ENCODE data around the gene APCDD1. TPM values are rescaled to one million over a fixed set of nuclear protein-coding genes. Genes with fewer than 3 reads are reported as not detected.

APCDD1 gene
- total RNA-seq, 1 experiment from 2014 or later = 0.54 TPM

DNA sequence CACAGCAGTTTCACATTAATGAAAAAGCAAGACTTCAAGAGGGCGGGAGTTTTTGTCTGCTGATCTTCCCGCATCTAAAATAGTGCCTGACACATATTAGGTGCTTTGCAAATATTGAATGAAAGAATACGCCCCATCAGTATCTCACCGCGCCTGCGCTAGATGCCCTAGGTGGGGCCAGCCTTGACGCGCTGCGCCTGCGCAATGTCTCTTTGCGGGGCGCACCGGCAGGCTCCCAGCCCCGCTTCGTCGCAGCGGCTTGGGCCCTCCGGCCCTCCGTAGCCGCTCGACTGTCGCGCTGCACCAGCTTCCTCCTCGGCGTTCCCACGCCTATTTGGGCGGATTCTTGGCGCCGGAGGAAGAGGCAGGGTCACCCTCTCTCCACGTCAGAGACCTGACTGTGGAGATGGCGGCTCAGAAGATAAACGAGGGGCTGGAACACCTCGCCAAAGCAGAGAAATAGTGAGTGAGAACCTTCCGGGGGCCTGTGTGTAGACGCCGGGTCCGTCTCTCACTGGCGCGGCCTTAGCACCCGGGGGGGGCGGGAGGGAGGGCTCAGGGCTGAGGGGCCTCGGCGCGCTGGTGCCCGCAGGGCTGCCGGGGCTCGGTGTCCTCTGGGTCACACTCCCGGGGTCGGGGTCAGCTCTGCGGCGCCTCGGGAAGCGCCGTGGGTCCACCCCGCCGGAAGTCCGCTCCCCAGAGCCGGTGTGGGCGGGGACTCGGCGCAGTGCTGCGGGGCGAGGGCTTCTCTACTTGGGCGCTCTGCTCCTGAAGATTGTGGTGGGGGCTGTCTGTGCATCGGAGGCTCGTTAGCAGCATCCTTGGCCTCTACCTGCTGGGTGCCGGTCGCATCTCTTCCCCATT lies 71.5 kb downstream of the APCDD1 start, which contains the start of gene NAPG:
Gene NAPG (plus strand): TSS at position 331 of the 864 bp plus-strand sequence. CDS start 76 bp downstream, at position 407.
- ChIA-PET POLR2A (interaction anchor here (0.6 to 1.7 kb wide), 10 partner anchors 10 to 612 kb away, joined by 3 to 6 read pairs (median 4); partner anchors contain the start of gene VAPA), CTCF (interaction anchor here (0.6 to 1.2 kb wide), 3 partner anchors 15 to 554 kb away, joined by 3 to 4 read pairs (median 3); no protein-coding TSS in a partner anchor)
- H3K9me3 Mint-ChIP-seq (ENCODE audit: unreplicated experiment) = no peaks in the 10 kb centered on the region
- peaks cover 27% of the 10 kb centered on the region for H3K4me1 Mint-ChIP-seq (ENCODE audit: insufficient read depth, unreplicated experiment)
- peak within 1 kb of the TSS; percentile 91 for H3K4me3 Mint-ChIP-seq (ENCODE audit: unreplicated experiment)
- peak within 1 kb of the TSS; percentile 95 for H3K27ac Mint-ChIP-seq (ENCODE audit: low read depth, unreplicated experiment)
- BruUV-seq (replicated peaks) = no TSS peak
- TF ChIP-seq, protein P1, sequence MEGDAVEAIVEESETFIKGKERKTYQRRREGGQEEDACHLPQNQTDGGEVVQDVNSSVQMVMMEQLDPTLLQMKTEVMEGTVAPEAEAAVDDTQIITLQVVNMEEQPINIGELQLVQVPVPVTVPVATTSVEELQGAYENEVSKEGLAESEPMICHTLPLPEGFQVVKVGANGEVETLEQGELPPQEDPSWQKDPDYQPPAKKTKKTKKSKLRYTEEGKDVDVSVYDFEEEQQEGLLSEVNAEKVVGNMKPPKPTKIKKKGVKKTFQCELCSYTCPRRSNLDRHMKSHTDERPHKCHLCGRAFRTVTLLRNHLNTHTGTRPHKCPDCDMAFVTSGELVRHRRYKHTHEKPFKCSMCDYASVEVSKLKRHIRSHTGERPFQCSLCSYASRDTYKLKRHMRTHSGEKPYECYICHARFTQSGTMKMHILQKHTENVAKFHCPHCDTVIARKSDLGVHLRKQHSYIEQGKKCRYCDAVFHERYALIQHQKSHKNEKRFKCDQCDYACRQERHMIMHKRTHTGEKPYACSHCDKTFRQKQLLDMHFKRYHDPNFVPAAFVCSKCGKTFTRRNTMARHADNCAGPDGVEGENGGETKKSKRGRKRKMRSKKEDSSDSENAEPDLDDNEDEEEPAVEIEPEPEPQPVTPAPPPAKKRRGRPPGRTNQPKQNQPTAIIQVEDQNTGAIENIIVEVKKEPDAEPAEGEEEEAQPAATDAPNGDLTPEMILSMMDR (IDR thresholded peaks at IDR 0.05; ENCODE audit: unreplicated experiment) = no peak
- H3K27me3 Mint-ChIP-seq (ENCODE audit: insufficient read depth, unreplicated experiment) = no peaks in the 10 kb centered on the region
- intact Hi-C loops (cut with micrococcal nuclease) = loop anchor here (10.0 kb wide), 3 partner anchors 201 to 951 kb away; no protein-coding TSS in a partner anchor
- DNase-seq (ENCODE audit: unreplicated experiment) = peak; percentile 89
- peaks cover 5% of the 10 kb centered on the region for H3K36me3 Mint-ChIP-seq (ENCODE audit: insufficient read depth, unreplicated experiment)

DNA sequence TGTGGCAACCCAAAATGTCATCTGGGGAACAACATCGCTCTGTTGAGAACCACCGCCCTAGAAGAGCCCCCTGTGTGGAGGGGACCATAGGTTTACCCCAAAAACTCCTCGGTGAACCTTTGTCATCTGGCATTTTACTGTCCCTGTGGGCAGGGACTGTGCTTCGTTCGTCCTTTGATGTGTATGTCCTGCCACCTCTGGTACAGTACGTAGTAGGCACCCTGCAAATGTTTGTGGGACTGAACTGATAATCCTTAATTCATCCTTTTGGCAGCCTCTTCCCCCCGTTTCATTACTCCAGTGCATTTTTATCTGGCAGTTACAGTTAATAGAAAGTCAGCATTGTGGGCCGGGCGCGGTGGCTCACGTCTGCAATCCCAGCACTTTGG lies 72.1 kb downstream of the APCDD1 start:
- no peak for DNase-seq (ENCODE audit: unreplicated experiment)
- intact Hi-C loops (cut with micrococcal nuclease) = loop anchor here (10.0 kb wide), 3 partner anchors 202 to 952 kb away; no protein-coding TSS in a partner anchor
- Mint-ChIP-seq H3K27ac (ENCODE audit: low read depth, unreplicated experiment) (peak overlapping the region; percentile 95), H3K9me3 (ENCODE audit: unreplicated experiment) (no peaks in the 10 kb centered on the region), H3K4me1 (ENCODE audit: insufficient read depth, unreplicated experiment) (peaks cover 29% of the 10 kb centered on the region), H3K4me3 (ENCODE audit: unreplicated experiment) (peak overlapping the region; percentile 91), H3K27me3 (ENCODE audit: insufficient read depth, unreplicated experiment) (no peaks in the 10 kb centered on the region), H3K36me3 (ENCODE audit: insufficient read depth, unreplicated experiment) (peaks cover 5% of the 10 kb centered on the region)
- ChIA-PET CTCF (interaction anchor here (1.0 to 1.4 kb wide), 2 partner anchors 262 to 628 kb away, joined by 4 to 5 read pairs; no protein-coding TSS in a partner anchor), POLR2A (interaction anchor here (0.7 to 1.3 kb wide), 6 partner anchors 13 to 1597 kb away, joined by 3 to 4 read pairs (median 4); partner anchors contain the start of gene VAPA)
- TF ChIP-seq, protein P1 (IDR thresholded peaks at IDR 0.05; ENCODE audit: unreplicated experiment) = no peak
- no TSS peak for BruUV-seq (replicated peaks)

DNA sequence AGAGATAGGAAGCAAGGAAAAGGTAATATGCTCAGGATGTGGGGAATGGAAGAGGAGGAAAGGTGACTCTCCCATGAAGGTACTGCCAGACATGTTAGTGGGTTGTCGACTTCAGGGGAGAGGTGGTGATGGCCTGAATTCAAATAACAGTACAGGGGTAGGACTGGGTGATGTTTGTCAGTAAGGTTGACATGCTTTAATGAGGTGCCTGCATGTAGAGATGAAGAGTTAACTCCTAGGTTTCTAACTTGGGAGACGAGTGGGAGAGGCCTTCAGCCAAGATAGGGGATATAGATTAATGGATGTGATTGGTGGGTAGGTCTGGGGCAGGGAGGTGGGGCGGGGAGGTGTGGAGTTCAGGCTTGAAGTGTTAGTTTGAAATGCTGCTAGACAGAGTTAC lies 74.0 kb downstream of the APCDD1 start:
- ChIA-PET CTCF (interaction anchor here (0.9 kb wide), 1 partner anchor 512 kb away, joined by 3 read pairs; no protein-coding TSS in a partner anchor), POLR2A (no interaction called here)
- intact Hi-C loops (cut with micrococcal nuclease) = loop anchor here (10.0 kb wide), 3 partner anchors 204 to 954 kb away; no protein-coding TSS in a partner anchor
- Mint-ChIP-seq H3K9me3 (ENCODE audit: unreplicated experiment) (no peaks in the 10 kb centered on the region), H3K4me3 (ENCODE audit: unreplicated experiment) (peak overlapping the region; percentile 1), H3K4me1 (ENCODE audit: insufficient read depth, unreplicated experiment) (peaks cover 29% of the 10 kb centered on the region), H3K27me3 (ENCODE audit: insufficient read depth, unreplicated experiment) (no peaks in the 10 kb centered on the region), H3K36me3 (ENCODE audit: insufficient read depth, unreplicated experiment) (peaks cover 11% of the 10 kb centered on the region), H3K27ac (ENCODE audit: low read depth, unreplicated experiment) (peak overlapping the region; percentile 10)
- TF ChIP-seq, protein P1 (IDR thresholded peaks at IDR 0.05; ENCODE audit: unreplicated experiment) = no peak
- no peak for DNase-seq (ENCODE audit: unreplicated experiment)
- no TSS peak for BruUV-seq (replicated peaks)

DNA sequence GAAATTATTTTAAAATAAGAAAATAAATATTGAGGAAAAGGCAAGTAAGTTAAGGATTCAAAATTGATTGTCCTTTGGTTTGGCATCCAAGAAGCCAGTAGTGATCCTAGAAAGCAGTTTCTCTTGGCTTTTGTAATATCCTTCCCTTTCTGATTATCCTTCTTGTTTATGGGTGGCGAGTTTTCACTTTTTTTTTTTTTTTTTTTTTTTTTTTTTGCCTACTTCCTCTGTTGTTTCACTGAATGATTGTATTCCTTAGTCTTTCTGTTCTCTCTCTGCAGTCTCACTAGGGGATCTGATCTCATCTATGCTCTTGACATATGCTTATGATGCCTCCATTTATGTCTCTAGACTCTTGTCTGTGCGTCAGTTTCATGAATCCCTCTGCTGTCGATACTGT lies 75.6 kb downstream of the APCDD1 start:
- Mint-ChIP-seq H3K36me3 (ENCODE audit: insufficient read depth, unreplicated experiment) (peaks cover 17% of the 10 kb centered on the region), H3K4me3 (ENCODE audit: unreplicated experiment) (peak overlapping the region; percentile 28), H3K27me3 (ENCODE audit: insufficient read depth, unreplicated experiment) (no peaks in the 10 kb centered on the region), H3K27ac (ENCODE audit: low read depth, unreplicated experiment) (peak overlapping the region; percentile 80), H3K9me3 (ENCODE audit: unreplicated experiment) (no peaks in the 10 kb centered on the region), H3K4me1 (ENCODE audit: insufficient read depth, unreplicated experiment) (peaks cover 29% of the 10 kb centered on the region)
- DNase-seq (ENCODE audit: unreplicated experiment) = no peak
- intact Hi-C loops (cut with micrococcal nuclease) = no loop called here
- TF ChIP-seq, protein P1 (IDR thresholded peaks at IDR 0.05; ENCODE audit: unreplicated experiment) = no peak
- ChIA-PET POLR2A (interaction anchor here (0.5 kb wide), 1 partner anchor 973 kb away, joined by 3 read pairs; no protein-coding TSS in a partner anchor), CTCF (interaction anchor here (0.8 kb wide), 1 partner anchor 624 kb away, joined by 3 read pairs; no protein-coding TSS in a partner anchor)
- no TSS peak for BruUV-seq (replicated peaks)
